Esophagus muscularis mucosa (tissue), 4 donors: ENCODE results near the gene NDST1. TPM values are rescaled to one million over a fixed set of nuclear protein-coding genes. Genes with fewer than 3 reads are reported as not detected.

Experiments used
- DNase-seq: peaks from one replicate; pipeline ENCODE4 v3.0.0-alpha.2; 2017; ENCODE audit errors: extremely low spot score
- H3K27ac ChIP-seq, 4 donors: fragments of 200-600 bp; sonication (generic); replicated peaks in 1 of 4; 1 replicate in 3 of 4; 2 replicates in 1 of 4; pipeline ENCODE4 v1.5.1; 2016 to 2019; ENCODE audit warnings: mild to moderate bottlenecking in 1 of 4
- H3K27me3 ChIP-seq, 4 donors: fragments of 200-600 bp; sonication (generic); one replicate each; pipeline versions ENCODE4 v1.5.1 to v1.6.0; 2016 to 2019
- H3K36me3 ChIP-seq, 4 donors: fragments of 200-600 bp; sonication (generic); one replicate each; pipeline ENCODE4 v1.5.1; 2016 to 2019
- H3K4me1 ChIP-seq, 4 donors: fragments of 200-600 bp; sonication (generic); one replicate each; pipeline ENCODE4 v1.5.1; 2016 to 2019
- H3K4me3 ChIP-seq, 4 donors: fragments of 200-600 bp; sonication (generic); 1 replicate in 2 of 4; 2 replicates in 2 of 4; pipeline ENCODE4 v1.5.1; 2016 to 2019; ENCODE audit warnings: mild to moderate bottlenecking in 4 of 4, moderate library complexity in 1 of 4
- H3K9me3 ChIP-seq, 4 donors: fragments of 200-600 bp; sonication (generic); 1 replicate in 3 of 4; 2 replicates in 1 of 4; pipeline ENCODE4 v1.5.1; 2016 to 2019
- CTCF ChIP-seq, 3 experiments: fragments of 200-600 bp in 2 of 3; fragments of 450-650 bp in 1 of 3; sonication (generic) in 2 of 3; IDR thresholded peaks; one replicate each; pipeline ENCODE4 v1.5.1; 2017 to 2019; ENCODE audit warnings: antibody characterized with exemption in 3 of 3, mild to moderate bottlenecking in 2 of 3, moderate library complexity in 1 of 3
- EP300 ChIP-seq: sonication (generic); formaldehyde crosslinking; IDR thresholded peaks from one replicate; pipeline ENCODE4 v1.6.1; 2017; ENCODE audit warnings: antibody characterized with exemption
- POLR2A ChIP-seq: fragments of 450-650 bp; IDR thresholded peaks from one replicate; pipeline ENCODE4 v1.6.1; 2017; ENCODE audit warnings: antibody characterized with exemption, moderate library complexity, mild to moderate bottlenecking, low read depth
- POLR2AphosphoS5 ChIP-seq, 2 donors: sonication (generic); formaldehyde crosslinking; IDR thresholded peaks; one replicate each; pipeline ENCODE4 v1.6.1; 2017; ENCODE audit warnings: antibody characterized with exemption in 2 of 2
- WGBS: methylation state at CpG from one replicate; pipeline ENCODE4 v1.1.5; 2018; 5-methylcytosine and 5-hydroxymethylcytosine counted together
- intact Hi-C: fragments of 100-400 bp; cut with DNase I; formaldehyde crosslinking; loops from one replicate; pipeline ENCODE4 v1.15.1; 2023
- total RNA-seq, 4 donors: library from RNA; depleted of rRNA; stranded (reverse); fragments of >200 nt; gene quantifications; one replicate each; pipeline versions ENCODE4 v1.1.0 to v1.2.1, GENCODE V29; 2016

Gene NDST1
- total RNA-seq, 4 donors from 2014 or later, result 48.2 to 113 (median 74.5) TPM

- no peak for DNase-seq
- H3K36me3 ChIP-seq, result peaks cover 0 to 5% (median 0%) of the 10 kb centered on the region in 4 donors
- TF ChIP-seq POLR2AphosphoS5 (IDR thresholded peaks at IDR 0.05), result no peak
- H3K27me3 ChIP-seq, result no peaks in the 10 kb centered on the region
- intact Hi-C loops, result no loop called here
- peak overlapping the region; percentile 95 to 97 (median 96) for H3K27ac ChIP-seq
- 74% methylated on average over 2 of the region's 2 CpGs for WGBS
- H3K4me3 ChIP-seq, result no peak overlapping the region
- peaks cover 65 to 85% (median 79%) of the 10 kb centered on the region in 4 donors for H3K4me1 ChIP-seq
- no peaks in the 10 kb centered on the region for H3K9me3 ChIP-seq
These were observed 17.6 kb upstream of the NDST1 start for GRCh38 chr5:150490296-150490669.

GRCh38 chr5:150490754-150491153, 17.2 kb upstream of the NDST1 start:
- 31% methylated on average over 1 of the region's 1 CpG for WGBS
- Histone ChIP-seq H3K4me1 (peaks cover 62 to 87% (median 78%) of the 10 kb centered on the region in 4 donors), H3K27ac (peak overlapping the region; percentile 95 to 97 (median 96)), H3K9me3 (no peaks in the 10 kb centered on the region), H3K4me3 (no peak overlapping the region), H3K27me3 (no peaks in the 10 kb centered on the region), H3K36me3 (peaks cover 0 to 5% (median 0%) of the 10 kb centered on the region in 4 donors)
- TF ChIP-seq CTCF (IDR thresholded peaks at IDR 0.05) (no peak), EP300 (no peak), POLR2A (no peak), POLR2AphosphoS5 (IDR thresholded peaks at IDR 0.05) (no peak)
- DNase-seq, result no peak
- intact Hi-C loops, result no loop called here

- WGBS, result 82% methylated on average over 3 of the region's 4 CpGs
- intact Hi-C loops, result no loop called here
- Histone ChIP-seq H3K9me3 (no peaks in the 10 kb centered on the region), H3K36me3 (peaks cover 0 to 5% (median 0%) of the 10 kb centered on the region in 4 donors), H3K4me1 (peaks cover 70 to 96% (median 86%) of the 10 kb centered on the region in 4 donors), H3K27me3 (no peaks in the 10 kb centered on the region), H3K4me3 (no peak overlapping the region), H3K27ac (peak overlapping the region; percentile 95 to 97 (median 96))
- DNase-seq, result no peak
- no peak for TF ChIP-seq EP300
- no peak for TF ChIP-seq CTCF (IDR thresholded peaks at IDR 0.05)
- no peak for TF ChIP-seq POLR2AphosphoS5 (IDR thresholded peaks at IDR 0.05)
- TF ChIP-seq POLR2A, result no peak
These were observed 16.1 kb upstream of the NDST1 start for GRCh38 chr5:150491876-150492275.

- H3K27me3 ChIP-seq, result no peaks in the 10 kb centered on the region
- 49% methylated on average over 4 of the region's 6 CpGs for WGBS
- TF ChIP-seq CTCF (IDR thresholded peaks at IDR 0.05) (no peak), POLR2AphosphoS5 (IDR thresholded peaks at IDR 0.05) (no peak), EP300 (no peak), POLR2A (no peak)
- H3K36me3 ChIP-seq, result peaks cover 0 to 5% (median 0%) of the 10 kb centered on the region in 4 donors
- H3K9me3 ChIP-seq, result no peaks in the 10 kb centered on the region
- H3K27ac ChIP-seq, result peak overlapping the region; percentile 95 to 97 (median 96)
- intact Hi-C loops, result no loop called here
- no peak overlapping the region for H3K4me3 ChIP-seq
- DNase-seq, result no peak
- peaks cover 70 to 96% (median 86%) of the 10 kb centered on the region in 4 donors for H3K4me1 ChIP-seq
These were observed 15.3 kb upstream of the NDST1 start for GRCh38 chr5:150492621-150493020.

GRCh38 chr5:150496098-150496497, 11.8 kb upstream of the NDST1 start:
- Histone ChIP-seq H3K4me3 (no peak overlapping the region), H3K27ac (peak overlapping the region; percentile 66 to 77 (median 72)), H3K4me1 (peaks cover 70 to 96% (median 86%) of the 10 kb centered on the region in 4 donors), H3K9me3 (no peaks in the 10 kb centered on the region), H3K36me3 (no peaks in the 10 kb centered on the region), H3K27me3 (no peaks in the 10 kb centered on the region)
- WGBS, result 91% methylated on average over 3 of the region's 3 CpGs
- intact Hi-C loops, result no loop called here
- no peak for TF ChIP-seq POLR2AphosphoS5 (IDR thresholded peaks at IDR 0.05)
- no peak for TF ChIP-seq POLR2A
- TF ChIP-seq CTCF (IDR thresholded peaks at IDR 0.05), result no peak
- no peak for TF ChIP-seq EP300
- no peak for DNase-seq
